ENCODE results near the gene EPHA6. TPM values are rescaled to one million over a fixed set of nuclear protein-coding genes. Genes with fewer than 3 reads are reported as not detected.
"Not testable (repeated sequence)": the region's sequence is repeated elsewhere in the genome, so short reads cannot be mapped to it uniquely, and the experiment has no call there.

The EPHA6 gene
- total and polyA plus RNA-seq, 2 experiments from 2014 or later, result not detected

GRCh38 chr3:96970211-96970610 lies 155.8 kb downstream of the EPHA6 start:
- H3F3A ChIP-seq (ENCODE audit: insufficient read depth), result no peaks in the 10 kb centered on the region
- H3K9me2 ChIP-seq (ENCODE audit: insufficient read depth), result no peaks in the 10 kb centered on the region
- no peaks in the 10 kb centered on the region for H3K79me2 ChIP-seq (ENCODE audit: insufficient read depth)
- no peaks in the 10 kb centered on the region for H3K27me3 ChIP-seq (replicated peaks; ENCODE audit: insufficient read depth)
- H3K36me3 ChIP-seq (ENCODE audit: low read depth), result no peaks in the 10 kb centered on the region
- no peaks in the 10 kb centered on the region for H3K9me3 ChIP-seq (ENCODE audit: low read depth)
- no peaks in the 10 kb centered on the region for H4K20me1 ChIP-seq (ENCODE audit: insufficient read depth)
- WGBS, 2 experiments (ENCODE audit: low coverage in 1 of 2, low lambda C conversion rate in 2 of 2, missing lambda C conversion rate in 2 of 2), result 40 to 65% methylated on average over 2 of the region's 2 CpGs
- in situ Hi-C loops (cut with MboI), result no loop called here
- no peak overlapping the region for H3K4me3 ChIP-seq
- no peak overlapping the region for H2AFZ ChIP-seq
- DNase-seq, result peak; percentile 31
- H3K27ac ChIP-seq, result no peak overlapping the region
- no peaks in the 10 kb centered on the region for H3K4me1 ChIP-seq (ENCODE audit: insufficient read depth)
- no peak overlapping the region for H3K4me2 ChIP-seq (ENCODE audit: unreplicated experiment)
- TF ChIP-seq EZH2phosphoT487 (IDR thresholded peaks at IDR 0.05; ENCODE audit: insufficient read depth, low read depth), result no peak
- TF ChIP-seq EZH2 (IDR thresholded peaks at IDR 0.05; ENCODE audit: insufficient read depth, poor library complexity, severe bottlenecking), result no peak
- no peak overlapping the region for H3K9ac ChIP-seq

- Histone ChIP-seq H3K9ac (no peak overlapping the region), H2AFZ (no peak overlapping the region), H3K36me3 (ENCODE audit: low read depth) (no peaks in the 10 kb centered on the region), H3K4me3 (no peak overlapping the region), H3F3A (ENCODE audit: insufficient read depth) (no peaks in the 10 kb centered on the region), H3K4me2 (ENCODE audit: unreplicated experiment) (no peak overlapping the region), H3K9me3 (ENCODE audit: low read depth) (no peaks in the 10 kb centered on the region), H3K79me2 (ENCODE audit: insufficient read depth) (no peaks in the 10 kb centered on the region), H3K27ac (no peak overlapping the region), H3K27me3 (replicated peaks; ENCODE audit: insufficient read depth) (no peaks in the 10 kb centered on the region), H3K9me2 (ENCODE audit: insufficient read depth) (no peaks in the 10 kb centered on the region), H4K20me1 (ENCODE audit: insufficient read depth) (no peaks in the 10 kb centered on the region), H3K4me1 (ENCODE audit: insufficient read depth) (no peaks in the 10 kb centered on the region)
- in situ Hi-C loops (cut with MboI), result no loop called here
- no peak for DNase-seq
- no peak for TF ChIP-seq EZH2 (IDR thresholded peaks at IDR 0.05; ENCODE audit: insufficient read depth, poor library complexity, severe bottlenecking)
- no peak for TF ChIP-seq EZH2phosphoT487 (IDR thresholded peaks at IDR 0.05; ENCODE audit: insufficient read depth, low read depth)
Observed at GRCh38 chr3:96977671-96978070, 163.3 kb downstream of the EPHA6 start.

- H3K9me3 ChIP-seq (ENCODE audit: low read depth); DNase-seq; H3K9ac ChIP-seq; H3K27me3 ChIP-seq (replicated peaks; ENCODE audit: insufficient read depth); H4K20me1 ChIP-seq (ENCODE audit: insufficient read depth); H3K36me3 ChIP-seq (ENCODE audit: low read depth); H2AFZ ChIP-seq; H3K4me3 ChIP-seq; H3F3A ChIP-seq (ENCODE audit: insufficient read depth); in situ Hi-C loops (cut with MboI); H3K79me2 ChIP-seq (ENCODE audit: insufficient read depth); H3K9me2 ChIP-seq (ENCODE audit: insufficient read depth); H3K4me2 ChIP-seq (ENCODE audit: unreplicated experiment); H3K4me1 ChIP-seq (ENCODE audit: insufficient read depth); H3K27ac ChIP-seq: not testable (repeated sequence)
- 70% methylated on average over 7 of the region's 7 CpGs for WGBS, 2 experiments (ENCODE audit: low coverage in 1 of 2, low lambda C conversion rate in 2 of 2, missing lambda C conversion rate in 2 of 2)
Observed at GRCh38 chr3:96983716-96984115, 169.3 kb downstream of the EPHA6 start.

- no peak for DNase-seq
- Histone ChIP-seq H3K4me1 (ENCODE audit: insufficient read depth) (no peaks in the 10 kb centered on the region), H3K9ac (no peak overlapping the region), H4K20me1 (ENCODE audit: insufficient read depth) (no peaks in the 10 kb centered on the region), H3K27ac (no peak overlapping the region), H3K79me2 (ENCODE audit: insufficient read depth) (no peaks in the 10 kb centered on the region), H3K27me3 (replicated peaks; ENCODE audit: insufficient read depth) (no peaks in the 10 kb centered on the region), H3K9me2 (ENCODE audit: insufficient read depth) (no peaks in the 10 kb centered on the region), H3K9me3 (ENCODE audit: low read depth) (no peaks in the 10 kb centered on the region), H3K4me3 (no peak overlapping the region), H3K36me3 (ENCODE audit: low read depth) (no peaks in the 10 kb centered on the region), H2AFZ (no peak overlapping the region), H3F3A (ENCODE audit: insufficient read depth) (no peaks in the 10 kb centered on the region), H3K4me2 (ENCODE audit: unreplicated experiment) (no peak overlapping the region)
- 68 to 79% methylated on average over 1 of the region's 1 CpG for WGBS, 2 experiments (ENCODE audit: low coverage in 1 of 2, low lambda C conversion rate in 2 of 2, missing lambda C conversion rate in 2 of 2)
- TF ChIP-seq EZH2 (IDR thresholded peaks at IDR 0.05; ENCODE audit: insufficient read depth, poor library complexity, severe bottlenecking), result no peak
- no peak for TF ChIP-seq EZH2phosphoT487 (IDR thresholded peaks at IDR 0.05; ENCODE audit: insufficient read depth, low read depth)
- in situ Hi-C loops (cut with MboI), result no loop called here
Observed at GRCh38 chr3:96986241-96986640, 171.8 kb downstream of the EPHA6 start.

GRCh38 chr3:96991231-96991630 lies 176.8 kb downstream of the EPHA6 start:
- Histone ChIP-seq H3K79me2 (ENCODE audit: insufficient read depth) (no peaks in the 10 kb centered on the region), H3F3A (ENCODE audit: insufficient read depth) (no peaks in the 10 kb centered on the region), H3K9me2 (ENCODE audit: insufficient read depth) (no peaks in the 10 kb centered on the region), H3K9me3 (ENCODE audit: low read depth) (no peaks in the 10 kb centered on the region), H3K4me3 (no peak overlapping the region), H2AFZ (no peak overlapping the region), H3K27me3 (replicated peaks; ENCODE audit: insufficient read depth) (no peaks in the 10 kb centered on the region), H3K36me3 (ENCODE audit: low read depth) (no peaks in the 10 kb centered on the region), H3K9ac (no peak overlapping the region), H3K4me2 (ENCODE audit: unreplicated experiment) (no peak overlapping the region), H4K20me1 (ENCODE audit: insufficient read depth) (no peaks in the 10 kb centered on the region), H3K4me1 (ENCODE audit: insufficient read depth) (no peaks in the 10 kb centered on the region), H3K27ac (no peak overlapping the region)
- in situ Hi-C loops (cut with MboI), result no loop called here
- DNase-seq, result no peak
- TF ChIP-seq EZH2phosphoT487 (IDR thresholded peaks at IDR 0.05; ENCODE audit: insufficient read depth, low read depth), result no peak
- no peak for TF ChIP-seq EZH2 (IDR thresholded peaks at IDR 0.05; ENCODE audit: insufficient read depth, poor library complexity, severe bottlenecking)
- 25 to 29% methylated on average over 2 of the region's 2 CpGs for WGBS, 2 experiments (ENCODE audit: low coverage in 1 of 2, low lambda C conversion rate in 2 of 2, missing lambda C conversion rate in 2 of 2)

Data from GM23248 (cell line).